Measurements from ENCODE around the gene RUNX3.
"Not testable (repeated sequence)": the region's sequence is repeated elsewhere in the genome, so short reads cannot be mapped to it uniquely, and the experiment has no call there.

Gene RUNX3

GRCh38 chr1:24930260-24931145 is at the start of gene RUNX3:
RUNX3 (minus strand) TSS chr1:24930276; CDS start chr1:24929868, 408 bp downstream.
- peak; percentile 80 to 89 for DNase-seq (ENCODE audit: low read depth in 2 of 2)

DNA sequence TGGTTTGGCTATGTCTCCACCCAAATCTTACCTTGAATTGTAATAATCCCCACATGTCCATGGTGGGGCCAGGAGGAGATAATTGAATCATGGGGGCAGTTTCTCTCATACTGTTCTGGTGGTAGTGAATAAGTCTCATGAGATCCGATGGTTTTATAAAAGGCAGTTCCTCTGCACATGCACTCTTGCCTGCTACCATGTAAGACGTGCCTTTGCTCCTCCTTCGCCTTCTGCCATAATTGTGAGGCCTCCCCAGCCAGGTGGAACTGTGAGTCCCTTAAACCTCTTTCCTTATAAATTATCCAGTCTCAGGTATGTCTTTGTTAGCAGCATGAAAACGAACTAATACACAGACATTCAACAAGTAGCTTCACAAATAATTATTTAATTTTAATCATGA is 49.2 kb upstream of the RUNX3 start:
- not testable (repeated sequence) for DNase-seq (ENCODE audit: low read depth in 2 of 2)

GRCh38 chr1:24978383-24979032 is 48.4 kb upstream of the RUNX3 start:
- DNase-seq (ENCODE audit: low read depth in 2 of 2), result no peak

GRCh38 chr1:24975391-24975790 is 45.3 kb upstream of the RUNX3 start:
- DNase-seq (ENCODE audit: low read depth in 2 of 2), result no peak

GRCh38 chr1:24973315-24973714 is 43.2 kb upstream of the RUNX3 start:
- DNase-seq (ENCODE audit: low read depth in 2 of 2), result no peak

GRCh38 chr1:24972915-24973242 is 42.8 kb upstream of the RUNX3 start:
- DNase-seq (ENCODE audit: low read depth in 2 of 2), result no peak

GRCh38 chr1:24972221-24972914 is 42.3 kb upstream of the RUNX3 start:
- no peak for DNase-seq (ENCODE audit: low read depth in 2 of 2)

GRCh38 chr1:24970926-24971875 is 41.1 kb upstream of the RUNX3 start:
- no peak for DNase-seq (ENCODE audit: low read depth in 2 of 2)

DNA sequence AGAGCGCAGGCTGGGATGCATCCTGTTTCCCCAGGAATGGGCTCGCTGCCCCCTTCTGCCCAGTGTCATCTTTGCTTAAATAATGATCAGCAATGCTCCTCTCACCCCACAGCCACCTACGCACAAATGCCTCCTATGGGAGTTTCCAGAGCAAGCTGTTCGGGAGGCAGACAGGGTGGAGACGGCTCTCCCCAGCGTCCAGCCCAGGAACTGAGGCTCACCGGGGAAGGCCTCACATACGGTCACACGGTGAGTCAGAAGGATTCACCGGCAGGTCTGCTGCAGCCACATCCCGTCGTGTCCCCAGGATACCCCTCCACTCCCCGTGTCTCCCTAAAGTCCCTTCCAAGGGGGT is 40.3 kb upstream of the RUNX3 start:
- no peak for DNase-seq (ENCODE audit: low read depth in 2 of 2)

DNA sequence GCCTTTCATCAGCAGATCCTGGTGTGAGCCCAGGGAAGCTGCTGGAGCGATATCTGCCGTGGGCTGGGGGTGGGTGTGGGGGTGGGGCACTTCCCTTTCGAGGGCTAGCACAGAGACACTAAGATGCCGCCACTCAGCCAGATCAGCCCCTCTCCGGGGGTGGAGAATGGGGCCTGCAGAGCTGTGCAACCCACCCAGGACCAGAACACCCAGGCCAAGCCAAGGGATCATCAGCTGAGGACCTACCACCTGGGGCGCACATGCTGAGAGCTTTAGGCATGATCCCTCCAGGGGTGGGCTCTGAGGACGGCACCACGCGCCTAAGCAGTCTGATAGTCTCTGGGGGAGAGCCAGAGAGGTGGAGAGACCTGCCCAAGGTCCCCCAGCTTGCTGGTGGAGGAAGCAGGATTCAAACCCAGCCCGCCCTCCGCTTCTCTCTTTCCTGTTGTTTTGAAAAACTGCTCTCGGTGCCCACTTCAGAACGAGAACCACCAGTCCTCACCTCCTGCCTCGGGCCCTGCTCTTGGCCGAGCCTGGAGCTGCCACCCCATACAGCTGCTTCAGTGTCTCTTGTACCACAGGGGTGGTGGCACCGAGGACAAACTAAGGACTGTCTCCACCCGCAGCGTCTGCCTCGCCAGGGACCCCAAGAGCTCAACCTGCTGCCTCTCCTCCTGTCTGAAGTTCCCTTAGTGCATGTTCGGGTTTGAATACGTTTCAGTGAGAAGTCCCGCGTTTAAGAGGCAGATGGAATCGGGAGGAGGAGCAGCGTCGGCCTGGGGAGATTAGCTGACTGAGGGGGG is 39.7 kb upstream of the RUNX3 start:
- DNase-seq (ENCODE audit: low read depth in 2 of 2), result no peak

DNA sequence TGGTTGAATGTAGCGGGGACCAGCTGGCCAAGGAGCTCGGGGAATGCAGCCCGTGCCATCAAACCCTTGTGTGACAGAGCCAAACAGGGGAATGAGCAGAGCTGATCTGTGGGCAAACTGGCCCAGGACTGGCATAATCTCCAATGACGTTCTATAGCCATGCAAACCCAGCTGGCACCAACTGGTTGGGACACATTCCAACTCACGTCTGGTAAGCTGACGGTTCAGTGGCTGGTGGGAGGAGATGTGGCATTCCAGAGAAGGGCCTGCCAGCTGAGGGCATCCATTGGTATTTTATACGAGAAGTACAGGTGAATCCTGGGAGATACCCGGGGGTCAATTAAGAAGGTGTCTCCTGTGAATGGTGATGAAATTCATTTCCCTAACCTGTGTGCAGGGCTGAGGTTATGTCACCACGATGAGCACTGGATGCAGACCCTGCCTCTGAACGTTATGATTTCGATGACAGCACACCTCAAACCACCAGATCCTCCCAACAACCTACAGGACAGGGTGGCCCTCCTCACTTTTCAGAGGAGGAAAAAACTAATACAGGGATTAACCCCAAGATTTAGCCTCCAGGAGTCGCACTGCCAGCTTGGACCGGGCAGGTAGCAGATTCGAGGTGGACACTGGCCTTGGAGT is 39.0 kb upstream of the RUNX3 start:
- DNase-seq (ENCODE audit: low read depth in 2 of 2), result no peak

- no peak for DNase-seq (ENCODE audit: low read depth in 2 of 2)
Measured at GRCh38 chr1:24967962-24968361, 37.9 kb upstream of the RUNX3 start.

DNA sequence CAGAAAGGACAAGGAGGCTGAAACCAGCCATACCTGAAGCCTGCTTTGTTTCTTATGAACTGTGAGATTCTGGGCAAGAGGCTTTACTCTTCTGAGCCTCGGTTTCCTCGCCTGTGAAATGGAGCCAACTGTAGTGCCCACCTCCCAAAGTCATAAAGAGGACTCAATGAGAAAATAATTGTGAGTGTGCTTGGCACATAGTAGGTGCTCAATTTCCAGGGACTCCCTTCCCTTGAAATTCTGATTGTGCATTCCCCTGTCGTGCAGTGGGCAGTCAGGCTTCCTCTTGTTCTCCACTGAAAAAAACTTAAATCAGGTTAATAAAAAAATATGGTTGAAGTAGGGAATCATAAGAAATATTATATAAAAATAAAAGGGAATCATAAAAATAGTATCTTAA is 37.5 kb upstream of the RUNX3 start:
- no peak for DNase-seq (ENCODE audit: low read depth in 2 of 2)

- DNase-seq (ENCODE audit: low read depth in 2 of 2), result peak; percentile 50 to 85
Measured at GRCh38 chr1:24966724-24967346, 36.8 kb upstream of the RUNX3 start.

DNA sequence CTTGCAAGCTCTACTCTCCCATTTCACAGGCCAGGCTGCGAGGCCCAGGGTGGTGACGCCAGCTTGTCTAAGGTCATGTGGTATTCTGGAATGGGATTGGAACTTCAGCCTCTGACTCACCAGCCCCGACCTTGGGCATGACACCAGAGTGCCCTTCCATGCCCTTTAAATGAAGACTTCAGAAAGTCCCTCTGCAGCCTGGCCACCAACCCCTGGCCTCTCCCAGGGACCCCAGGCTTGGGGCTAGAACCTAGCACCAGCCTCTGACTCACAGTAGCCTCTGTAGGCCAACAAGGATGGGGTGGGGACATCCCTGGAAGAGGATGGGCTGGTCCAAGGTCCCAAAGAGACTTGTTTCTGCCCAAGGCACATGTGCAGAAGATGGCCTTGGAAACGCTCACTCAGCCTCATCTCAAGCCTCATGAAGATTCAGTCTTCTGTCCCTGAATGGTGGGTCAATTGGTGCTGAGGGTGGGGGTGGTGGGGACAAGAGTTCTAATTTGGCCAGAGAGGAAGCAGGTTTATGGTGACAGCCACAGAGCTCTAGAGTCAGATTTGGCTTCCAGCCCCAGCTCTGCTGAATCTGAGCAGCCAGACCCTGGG is 36.1 kb upstream of the RUNX3 start:
- DNase-seq (ENCODE audit: low read depth in 2 of 2), result no peak

DNA sequence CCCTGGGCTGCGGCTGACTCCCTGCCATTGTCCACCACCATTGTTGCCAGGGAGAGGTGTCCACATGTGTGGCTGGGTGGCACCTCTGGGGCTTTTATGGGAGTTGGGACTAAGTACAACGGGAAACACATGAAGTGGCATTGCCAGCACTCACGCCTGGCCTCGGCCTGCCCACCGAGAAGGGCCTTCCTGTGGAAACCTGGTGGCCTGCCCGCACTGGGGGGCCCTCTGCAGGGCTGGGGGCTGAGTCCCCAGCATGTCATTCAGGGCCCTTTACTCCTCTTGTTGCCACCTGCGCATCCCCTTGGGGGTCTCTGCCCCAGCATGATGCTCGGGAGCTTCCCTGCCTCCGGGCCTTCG is 35.5 kb upstream of the RUNX3 start:
- DNase-seq (ENCODE audit: low read depth in 2 of 2), result no peak

GRCh38 chr1:24964811-24965570 is 34.9 kb upstream of the RUNX3 start:
- peak; percentile 69 to 93 for DNase-seq (ENCODE audit: low read depth in 2 of 2)

DNA sequence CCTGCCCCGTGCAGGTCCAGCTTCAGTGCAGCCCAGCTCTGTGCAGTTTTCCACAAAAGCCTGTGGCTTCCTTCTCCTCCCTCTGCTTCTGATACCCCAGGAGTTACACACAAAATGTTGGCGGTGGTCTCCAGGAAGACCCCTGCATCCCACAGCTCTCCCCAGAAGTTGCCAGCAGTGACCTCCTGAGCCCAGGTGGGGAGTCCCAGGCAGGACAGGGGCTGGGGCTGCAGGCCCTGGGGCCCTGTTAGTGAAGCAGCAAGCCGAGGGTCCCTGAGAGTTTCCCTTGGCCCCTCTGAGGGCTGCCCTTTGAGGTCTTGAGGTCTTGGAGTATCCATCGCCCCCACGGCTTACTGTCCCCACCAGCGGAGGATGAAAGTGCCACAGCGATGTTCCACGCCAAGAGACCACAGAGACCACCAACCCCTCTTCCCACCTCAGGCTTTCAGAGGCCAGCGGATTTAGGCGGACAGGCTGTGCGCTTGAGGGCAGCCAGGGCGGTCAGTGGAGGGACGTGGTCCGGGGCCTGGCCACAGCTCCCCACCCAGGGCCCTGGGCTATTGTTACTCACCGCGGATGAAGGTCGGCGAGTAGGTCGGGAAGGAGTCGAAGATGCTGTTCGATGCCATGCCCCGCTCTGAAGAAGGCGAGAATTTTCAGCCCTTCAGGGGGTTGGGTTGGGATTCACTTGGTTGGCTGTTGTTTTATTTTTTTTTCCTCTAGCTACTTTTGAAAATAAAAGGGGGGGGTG is 34.0 kb upstream of the RUNX3 start:
- DNase-seq (ENCODE audit: low read depth in 2 of 2), result no peak
